ENCODE results near the gene B3GAT1.

DNA sequence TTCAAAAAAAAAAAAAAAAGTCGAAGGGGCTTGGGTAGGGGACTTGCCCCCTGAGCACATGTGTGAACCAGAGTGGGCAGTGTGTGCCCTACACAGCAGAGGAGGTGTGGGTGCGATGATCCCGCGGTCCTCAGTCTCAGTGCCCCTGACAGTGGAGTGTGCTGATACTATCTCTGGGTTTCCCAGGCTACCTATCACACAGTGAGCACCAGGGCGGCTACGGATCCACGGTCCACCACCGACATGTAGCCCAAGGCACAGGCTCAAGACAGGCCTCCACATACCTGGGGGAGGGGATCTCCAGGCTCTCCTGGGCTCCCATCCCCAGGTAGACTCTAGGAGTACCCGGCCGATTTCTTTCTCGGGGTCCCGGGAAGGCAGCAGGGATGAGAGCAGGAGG is 9.1 kb downstream of the B3GAT1 start:
- TF ChIP-seq, protein P1, sequence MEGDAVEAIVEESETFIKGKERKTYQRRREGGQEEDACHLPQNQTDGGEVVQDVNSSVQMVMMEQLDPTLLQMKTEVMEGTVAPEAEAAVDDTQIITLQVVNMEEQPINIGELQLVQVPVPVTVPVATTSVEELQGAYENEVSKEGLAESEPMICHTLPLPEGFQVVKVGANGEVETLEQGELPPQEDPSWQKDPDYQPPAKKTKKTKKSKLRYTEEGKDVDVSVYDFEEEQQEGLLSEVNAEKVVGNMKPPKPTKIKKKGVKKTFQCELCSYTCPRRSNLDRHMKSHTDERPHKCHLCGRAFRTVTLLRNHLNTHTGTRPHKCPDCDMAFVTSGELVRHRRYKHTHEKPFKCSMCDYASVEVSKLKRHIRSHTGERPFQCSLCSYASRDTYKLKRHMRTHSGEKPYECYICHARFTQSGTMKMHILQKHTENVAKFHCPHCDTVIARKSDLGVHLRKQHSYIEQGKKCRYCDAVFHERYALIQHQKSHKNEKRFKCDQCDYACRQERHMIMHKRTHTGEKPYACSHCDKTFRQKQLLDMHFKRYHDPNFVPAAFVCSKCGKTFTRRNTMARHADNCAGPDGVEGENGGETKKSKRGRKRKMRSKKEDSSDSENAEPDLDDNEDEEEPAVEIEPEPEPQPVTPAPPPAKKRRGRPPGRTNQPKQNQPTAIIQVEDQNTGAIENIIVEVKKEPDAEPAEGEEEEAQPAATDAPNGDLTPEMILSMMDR (conservative IDR thresholded peaks at IDR 0.05 in 1 of 2, IDR thresholded peaks at IDR 0.05 in 1 of 2; ENCODE audit: extremely low read depth in 1 of 2, insufficient read depth in 1 of 2, low read depth in 1 of 2, low read length in 2 of 2): no peak
- no peak for TF ChIP-seq EZH2 (IDR thresholded peaks at IDR 0.05; ENCODE audit: borderline replicate concordance, low read length)

Data from mammary epithelial cell (primary cell).